NCI-H2196 (cell line): ENCODE measurements around the gene FREM2.

Source experiments
- DNase-seq: peaks from one replicate; lab custom pipeline; 2025; ENCODE audit not compliant: unreplicated experiment; lab: John Stamatoyannopoulos, UW

Gene FREM2

GRCh38 chr13:38821770-38822551 lies 135.1 kb downstream of the FREM2 start:
- no peak for DNase-seq

- DNase-seq, result no peak
Measured at GRCh38 chr13:38824342-38824741, 137.5 kb downstream of the FREM2 start.

GRCh38 chr13:38826182-38826813 lies 139.4 kb downstream of the FREM2 start:
- no peak for DNase-seq

GRCh38 chr13:38830442-38831045 lies 143.7 kb downstream of the FREM2 start:
- no peak for DNase-seq

- no peak for DNase-seq
Measured at GRCh38 chr13:38844581-38844980, 157.7 kb downstream of the FREM2 start.

- DNase-seq, result no peak
Measured at GRCh38 chr13:38848360-38848759, 161.5 kb downstream of the FREM2 start.

- no peak for DNase-seq
Measured at GRCh38 chr13:38849315-38849714, 162.4 kb downstream of the FREM2 start.

GRCh38 chr13:38850868-38851626 lies 164.2 kb downstream of the FREM2 start:
- DNase-seq, result no peak

- no peak for DNase-seq
Measured at GRCh38 chr13:38854226-38854625, 167.3 kb downstream of the FREM2 start.

- DNase-seq, result no peak
Measured at GRCh38 chr13:38856065-38856464, 169.2 kb downstream of the FREM2 start.

GRCh38 chr13:38862443-38862842 lies 175.6 kb downstream of the FREM2 start:
- no peak for DNase-seq

- DNase-seq, result no peak
Measured at GRCh38 chr13:38863536-38863935, 176.7 kb downstream of the FREM2 start.

- peak; percentile 4 for DNase-seq
Measured at GRCh38 chr13:38866649-38867048, 179.8 kb downstream of the FREM2 start.

- no peak for DNase-seq
Measured at GRCh38 chr13:38868399-38868798, 181.5 kb downstream of the FREM2 start.

- DNase-seq, result no peak
Measured at GRCh38 chr13:38868870-38869269, 182.0 kb downstream of the FREM2 start.

- no peak for DNase-seq
Measured at GRCh38 chr13:38871275-38871674, 184.4 kb downstream of the FREM2 start.

- DNase-seq, result no peak
Measured at GRCh38 chr13:38872693-38873092, 185.8 kb downstream of the FREM2 start.

GRCh38 chr13:38875186-38875875 lies 188.5 kb downstream of the FREM2 start:
- no peak for DNase-seq

- DNase-seq, result no peak
Measured at GRCh38 chr13:38879278-38879677, 192.4 kb downstream of the FREM2 start.

GRCh38 chr13:38879786-38880185 lies 192.9 kb downstream of the FREM2 start:
- no peak for DNase-seq

GRCh38 chr13:38880397-38880796 lies 193.5 kb downstream of the FREM2 start:
- DNase-seq, result no peak
